ENCODE measurements around the gene MRTFA. TPM values are rescaled to one million over a fixed set of nuclear protein-coding genes. Genes with fewer than 3 reads are reported as not detected.
A peak's percentile ranks its signal among the peaks of the same experiment; 100 is the strongest.

The MRTFA gene
- total and polyA plus RNA-seq, 2 of the 13 experiments (the other 11 are each of a cell fraction or from before 2014, with no cell fraction given) = 2.4 to 8.2 TPM

DNA sequence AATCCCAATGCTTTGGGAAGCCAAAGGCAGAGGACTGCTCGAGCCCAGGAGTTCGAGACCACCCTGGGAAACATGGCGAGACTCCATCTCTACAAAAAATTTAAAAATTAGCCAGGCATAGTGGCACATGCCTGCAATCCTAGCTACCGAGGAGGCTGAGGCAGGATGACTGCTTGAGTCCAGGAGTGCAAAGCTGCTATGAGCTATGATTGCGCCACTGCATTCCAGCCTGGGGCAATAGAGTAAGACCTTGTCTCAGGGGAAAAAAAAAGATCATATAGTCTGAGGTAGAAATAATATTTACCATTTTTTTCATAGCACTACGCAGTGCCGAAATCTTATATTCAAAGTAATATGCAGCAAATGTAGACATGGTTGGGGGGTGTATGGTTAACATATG, 47.8 kb downstream of the MRTFA start (continued):
- no peak for TF ChIP-seq ZNF703 (CRISPR knock-in tag; IDR thresholded peaks at IDR 0.05; ENCODE audit: borderline replicate concordance)
- TF ChIP-seq THAP7 (CRISPR knock-in tag; IDR thresholded peaks at IDR 0.05) = no peak
- TF ChIP-seq GLMP (CRISPR knock-in tag; IDR thresholded peaks at IDR 0.05; ENCODE audit: borderline replicate concordance) = no peak
- TF ChIP-seq, protein P1, sequence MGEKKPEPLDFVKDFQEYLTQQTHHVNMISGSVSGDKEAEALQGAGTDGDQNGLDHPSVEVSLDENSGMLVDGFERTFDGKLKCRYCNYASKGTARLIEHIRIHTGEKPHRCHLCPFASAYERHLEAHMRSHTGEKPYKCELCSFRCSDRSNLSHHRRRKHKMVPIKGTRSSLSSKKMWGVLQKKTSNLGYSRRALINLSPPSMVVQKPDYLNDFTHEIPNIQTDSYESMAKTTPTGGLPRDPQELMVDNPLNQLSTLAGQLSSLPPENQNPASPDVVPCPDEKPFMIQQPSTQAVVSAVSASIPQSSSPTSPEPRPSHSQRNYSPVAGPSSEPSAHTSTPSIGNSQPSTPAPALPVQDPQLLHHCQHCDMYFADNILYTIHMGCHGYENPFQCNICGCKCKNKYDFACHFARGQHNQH (CRISPR knock-in tag; IDR thresholded peaks at IDR 0.05) = no peak
- 0 out of 2 replicates have a peak, but pooled peaks have one; percentile 26 for TF ChIP-seq ESRRA (CRISPR knock-in tag; IDR thresholded peaks at IDR 0.05; ENCODE audit: low read depth)
- peak; percentile 63; the same call in 1 of the 2 replicates for TF ChIP-seq ATF3 (CRISPR knock-in tag; IDR thresholded peaks at IDR 0.05)
- no peak for TF ChIP-seq E2F2 (CRISPR knock-in tag; IDR thresholded peaks at IDR 0.05; ENCODE audit: borderline replicate concordance)
- peak; percentile 76 for TF ChIP-seq MIXL1 (CRISPR knock-in tag; IDR thresholded peaks at IDR 0.05)
- no peak for TF ChIP-seq POLR2AphosphoS2 (IDR thresholded peaks at IDR 0.05; ENCODE audit: low read depth, low read length)
- no peak for TF ChIP-seq NR2F2 (IDR thresholded peaks at IDR 0.05; ENCODE audit: borderline replicate concordance, low read depth)
- no peak for TF ChIP-seq U2AF1 (optimal IDR thresholded peaks at IDR 0.05; ENCODE audit: low read depth, low read length)
- peak; percentile 66 for TF ChIP-seq SKI (IDR thresholded peaks at IDR 0.05; ENCODE audit: partially characterized antibody)
- TF ChIP-seq ZNF652 (CRISPR knock-in tag; IDR thresholded peaks at IDR 0.05; ENCODE audit: borderline replicate concordance, low read depth) = peak; percentile 47; the same call in 1 of the 2 replicates
- TF ChIP-seq NRL (CRISPR knock-in tag; IDR thresholded peaks at IDR 0.05; ENCODE audit: borderline replicate concordance) = no peak
- TF ChIP-seq ZNF670 (CRISPR knock-in tag; IDR thresholded peaks at IDR 0.05; ENCODE audit: borderline replicate concordance) = no peak
- no peak for TF ChIP-seq HOXD1 (CRISPR knock-in tag; IDR thresholded peaks at IDR 0.05)
- TF ChIP-seq MYC (CRISPR knock-in tag; IDR thresholded peaks at IDR 0.05; ENCODE audit: borderline replicate concordance) = peak; percentile 41; the same call in 1 of the 2 replicates
- no peak for TF ChIP-seq FOXK1 (CRISPR knock-in tag; IDR thresholded peaks at IDR 0.05; ENCODE audit: borderline replicate concordance, low read depth)
- TF ChIP-seq ZNF24 (IDR thresholded peaks at IDR 0.05) = no peak
- TF ChIP-seq ZNF556 (CRISPR knock-in tag; IDR thresholded peaks at IDR 0.05; ENCODE audit: borderline replicate concordance) = no peak
- TF ChIP-seq SIN3B (IDR thresholded peaks at IDR 0.05; ENCODE audit: low read length) = no peak
- no peak for TF ChIP-seq CENPT (CRISPR knock-in tag; IDR thresholded peaks at IDR 0.05; ENCODE audit: low read depth)
- TF ChIP-seq ZNF558 (CRISPR knock-in tag; IDR thresholded peaks at IDR 0.05; ENCODE audit: borderline replicate concordance) = no peak
- TF ChIP-seq, protein P2, sequence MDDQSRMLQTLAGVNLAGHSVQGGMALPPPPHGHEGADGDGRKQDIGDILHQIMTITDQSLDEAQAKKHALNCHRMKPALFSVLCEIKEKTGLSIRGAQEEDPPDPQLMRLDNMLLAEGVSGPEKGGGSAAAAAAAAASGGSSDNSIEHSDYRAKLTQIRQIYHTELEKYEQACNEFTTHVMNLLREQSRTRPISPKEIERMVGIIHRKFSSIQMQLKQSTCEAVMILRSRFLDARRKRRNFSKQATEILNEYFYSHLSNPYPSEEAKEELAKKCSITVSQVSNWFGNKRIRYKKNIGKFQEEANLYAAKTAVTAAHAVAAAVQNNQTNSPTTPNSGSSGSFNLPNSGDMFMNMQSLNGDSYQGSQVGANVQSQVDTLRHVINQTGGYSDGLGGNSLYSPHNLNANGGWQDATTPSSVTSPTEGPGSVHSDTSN (CRISPR knock-in tag; IDR thresholded peaks at IDR 0.05; ENCODE audit: borderline replicate concordance) = no peak
- TF ChIP-seq ISX (CRISPR knock-in tag; conservative IDR thresholded peaks at IDR 0.05) = no peak
- TF ChIP-seq ZNF468 (CRISPR knock-in tag; IDR thresholded peaks at IDR 0.05) = no peak
- TF ChIP-seq ZBTB38 (CRISPR knock-in tag; IDR thresholded peaks at IDR 0.05) = no peak

Measured in HepG2 (cell line).